Panc1 (cell line): ENCODE measurements around the gene COLEC11. TPM values are rescaled to one million over a fixed set of nuclear protein-coding genes. Genes with fewer than 3 reads are reported as not detected.
A peak's percentile ranks its signal among the peaks of the same experiment; 100 is the strongest.

Experiments
- ATAC-seq: fragments of 200-7000 bp; cut with Tn5 transposase; 2 replicates; pipeline ENCODE4 v1.9.1; 2020; ENCODE audit warnings: mild to moderate bottlenecking, moderate library complexity
- BruUV-seq: library from RNA; stranded (reverse); fragments of 400-500 nt; replicated peaks from 2 replicates; lab custom pipeline; 2021; lab: Mats Ljungman, UMichigan
- CTCF ChIA-PET: fragments of 300-600 bp; sonication (Branson Sonifier 250); formaldehyde crosslinking; loops from one replicate; lab custom pipeline; 2022; ENCODE audit warnings: antibody characterized with exemption; lab: Charles Lee
- POLR2A ChIA-PET: fragments of 300-600 bp; sonication (Branson Sonifier 250); formaldehyde crosslinking; loops from one replicate; lab custom pipeline; 2022; ENCODE audit warnings: antibody characterized with exemption; lab: Charles Lee
- DNase-seq: peaks from one replicate; pipeline ENCODE4 v3.0.0-alpha.2; 2010; ENCODE audit warnings: low read depth, low spot score
- H3K27ac ChIP-seq: 2 replicates; pipeline ENCODE4 v1.5.1; 2011; ENCODE audit warnings: mild to moderate bottlenecking, low read length, inconsistent platforms
- H3K27me3 ChIP-seq: fragments of 200-500 bp; sonication (Bioruptor generic); 2 replicates; pipeline ENCODE4 v1.6.0; 2014; ENCODE audit warnings: low read length, inconsistent platforms; ENCODE audit not compliant: control insufficient read depth, insufficient read depth
- H3K36me3 ChIP-seq: fragments of 200-500 bp; sonication (Bioruptor generic); 2 replicates; pipeline ENCODE4 v1.5.1; 2014; ENCODE audit warnings: inconsistent platforms, mild to moderate bottlenecking, low read length, moderate library complexity; ENCODE audit not compliant: control insufficient read depth, insufficient read depth
- H3K4me1 ChIP-seq: 2 replicates; pipeline ENCODE4 v1.5.1; 2011; ENCODE audit warnings: inconsistent platforms, mild to moderate bottlenecking, low read length, moderate library complexity; ENCODE audit not compliant: control insufficient read depth, insufficient read depth
- H3K4me3 ChIP-seq, 2 experiments: 2 replicates each; pipeline ENCODE4 v1.5.1; 2011 to 2012; ENCODE audit warnings: low read depth in 2 of 2, low read length in 2 of 2, mild to moderate bottlenecking in 2 of 2, inconsistent platforms in 1 of 2, moderate library complexity in 1 of 2
- H3K9me3 ChIP-seq: fragments of 200-500 bp; sonication (Bioruptor generic); 2 replicates; pipeline ENCODE4 v1.5.1; 2014; ENCODE audit warnings: low read depth, mild to moderate bottlenecking, inconsistent platforms, low read length, moderate library complexity; ENCODE audit not compliant: control insufficient read depth, insufficient read depth
- POLR2AphosphoS5 ChIP-seq: IDR thresholded peaks from 2 replicates; pipeline ENCODE4 v1.6.1; 2012; ENCODE audit warnings: mild to moderate bottlenecking, low read depth, low read length, moderate library complexity
- SIN3A ChIP-seq: IDR thresholded peaks from 2 replicates; pipeline ENCODE4 v1.6.1; 2012; ENCODE audit warnings: low read depth, mild to moderate bottlenecking, low read length, moderate library complexity, borderline replicate concordance; ENCODE audit not compliant: insufficient read depth
- TCF7L2 ChIP-seq: IDR thresholded peaks from 2 replicates; pipeline ENCODE4 v1.6.1; 2011; ENCODE audit warnings: mild to moderate bottlenecking, low read depth, low read length, inconsistent platforms
- in situ Hi-C: cut with HindIII; loops from 2 replicates; pipeline ENCODE4 v1.10.0; 2016; ENCODE audit warnings: low sequenced_read_pairs, low pct_unique_long_range_greater_than_20kb
- intact Hi-C: fragments of 100-400 bp; cut with micrococcal nuclease; formaldehyde crosslinking; loops from one replicate; pipeline ENCODE4 v1.10.0; 2022; ENCODE audit not compliant: unreplicated experiment
- total RNA-seq: library from RNA; stranded (reverse); gene quantifications from one replicate; pipeline ENCODE4 v1.2.1, GENCODE V29; 2021; ENCODE audit not compliant: unreplicated experiment
- TF ChIP-seq, protein P1 (sequence below): fragments of 450-650 bp; IDR thresholded peaks from 2 replicates; pipeline ENCODE4 v1.5.1; 2017; ENCODE audit warnings: mild to moderate bottlenecking
- TF ChIP-seq, protein P2 (sequence below), 2 experiments: IDR thresholded peaks; 2 replicates each; pipeline ENCODE4 v1.6.1; 2011 to 2012; ENCODE audit warnings: low read depth in 2 of 2, control low read depth in 1 of 2, low read length in 1 of 2, mild to moderate bottlenecking in 1 of 2, moderate library complexity in 1 of 2; ENCODE audit not compliant: insufficient read depth in 1 of 2

COLEC11 gene
- total RNA-seq, 1 experiment from 2014 or later, result 0.31 TPM

GRCh38 chr2:3586220-3586619 lies 8.7 kb upstream of the COLEC11 start:
- POLR2A ChIA-PET, result interaction anchor here (0.6 kb wide), 1 partner anchor 28 kb away, joined by 4 read pairs; no protein-coding TSS in a partner anchor
- Histone ChIP-seq H3K9me3 (no peaks in the 10 kb centered on the region), H3K36me3 (peaks cover 18% of the 10 kb centered on the region), H3K27ac (no peak overlapping the region), H3K4me1 (peaks cover 6% of the 10 kb centered on the region; the same call in 1 of the 2 replicates), H3K27me3 (no peaks in the 10 kb centered on the region), H3K4me3 (no peak overlapping the region)
- TF ChIP-seq TCF7L2 (no peak), POLR2AphosphoS5 (no peak), SIN3A (no peak)
- TF ChIP-seq, protein P1, sequence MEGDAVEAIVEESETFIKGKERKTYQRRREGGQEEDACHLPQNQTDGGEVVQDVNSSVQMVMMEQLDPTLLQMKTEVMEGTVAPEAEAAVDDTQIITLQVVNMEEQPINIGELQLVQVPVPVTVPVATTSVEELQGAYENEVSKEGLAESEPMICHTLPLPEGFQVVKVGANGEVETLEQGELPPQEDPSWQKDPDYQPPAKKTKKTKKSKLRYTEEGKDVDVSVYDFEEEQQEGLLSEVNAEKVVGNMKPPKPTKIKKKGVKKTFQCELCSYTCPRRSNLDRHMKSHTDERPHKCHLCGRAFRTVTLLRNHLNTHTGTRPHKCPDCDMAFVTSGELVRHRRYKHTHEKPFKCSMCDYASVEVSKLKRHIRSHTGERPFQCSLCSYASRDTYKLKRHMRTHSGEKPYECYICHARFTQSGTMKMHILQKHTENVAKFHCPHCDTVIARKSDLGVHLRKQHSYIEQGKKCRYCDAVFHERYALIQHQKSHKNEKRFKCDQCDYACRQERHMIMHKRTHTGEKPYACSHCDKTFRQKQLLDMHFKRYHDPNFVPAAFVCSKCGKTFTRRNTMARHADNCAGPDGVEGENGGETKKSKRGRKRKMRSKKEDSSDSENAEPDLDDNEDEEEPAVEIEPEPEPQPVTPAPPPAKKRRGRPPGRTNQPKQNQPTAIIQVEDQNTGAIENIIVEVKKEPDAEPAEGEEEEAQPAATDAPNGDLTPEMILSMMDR, result no peak
- TF ChIP-seq, protein P2, sequence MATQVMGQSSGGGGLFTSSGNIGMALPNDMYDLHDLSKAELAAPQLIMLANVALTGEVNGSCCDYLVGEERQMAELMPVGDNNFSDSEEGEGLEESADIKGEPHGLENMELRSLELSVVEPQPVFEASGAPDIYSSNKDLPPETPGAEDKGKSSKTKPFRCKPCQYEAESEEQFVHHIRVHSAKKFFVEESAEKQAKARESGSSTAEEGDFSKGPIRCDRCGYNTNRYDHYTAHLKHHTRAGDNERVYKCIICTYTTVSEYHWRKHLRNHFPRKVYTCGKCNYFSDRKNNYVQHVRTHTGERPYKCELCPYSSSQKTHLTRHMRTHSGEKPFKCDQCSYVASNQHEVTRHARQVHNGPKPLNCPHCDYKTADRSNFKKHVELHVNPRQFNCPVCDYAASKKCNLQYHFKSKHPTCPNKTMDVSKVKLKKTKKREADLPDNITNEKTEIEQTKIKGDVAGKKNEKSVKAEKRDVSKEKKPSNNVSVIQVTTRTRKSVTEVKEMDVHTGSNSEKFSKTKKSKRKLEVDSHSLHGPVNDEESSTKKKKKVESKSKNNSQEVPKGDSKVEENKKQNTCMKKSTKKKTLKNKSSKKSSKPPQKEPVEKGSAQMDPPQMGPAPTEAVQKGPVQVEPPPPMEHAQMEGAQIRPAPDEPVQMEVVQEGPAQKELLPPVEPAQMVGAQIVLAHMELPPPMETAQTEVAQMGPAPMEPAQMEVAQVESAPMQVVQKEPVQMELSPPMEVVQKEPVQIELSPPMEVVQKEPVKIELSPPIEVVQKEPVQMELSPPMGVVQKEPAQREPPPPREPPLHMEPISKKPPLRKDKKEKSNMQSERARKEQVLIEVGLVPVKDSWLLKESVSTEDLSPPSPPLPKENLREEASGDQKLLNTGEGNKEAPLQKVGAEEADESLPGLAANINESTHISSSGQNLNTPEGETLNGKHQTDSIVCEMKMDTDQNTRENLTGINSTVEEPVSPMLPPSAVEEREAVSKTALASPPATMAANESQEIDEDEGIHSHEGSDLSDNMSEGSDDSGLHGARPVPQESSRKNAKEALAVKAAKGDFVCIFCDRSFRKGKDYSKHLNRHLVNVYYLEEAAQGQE (IDR thresholded peaks at IDR 0.05; ENCODE audit: insufficient read depth in 1 of 2, low read depth in 2 of 2, low read length in 1 of 2), result no peak
- ATAC-seq (no peak), DNase-seq (no peak)
- in situ Hi-C loops (no loop called here), intact Hi-C loops (no loop called here)
- CTCF ChIA-PET, result no interaction called here
- no TSS peak for BruUV-seq

DNA sequence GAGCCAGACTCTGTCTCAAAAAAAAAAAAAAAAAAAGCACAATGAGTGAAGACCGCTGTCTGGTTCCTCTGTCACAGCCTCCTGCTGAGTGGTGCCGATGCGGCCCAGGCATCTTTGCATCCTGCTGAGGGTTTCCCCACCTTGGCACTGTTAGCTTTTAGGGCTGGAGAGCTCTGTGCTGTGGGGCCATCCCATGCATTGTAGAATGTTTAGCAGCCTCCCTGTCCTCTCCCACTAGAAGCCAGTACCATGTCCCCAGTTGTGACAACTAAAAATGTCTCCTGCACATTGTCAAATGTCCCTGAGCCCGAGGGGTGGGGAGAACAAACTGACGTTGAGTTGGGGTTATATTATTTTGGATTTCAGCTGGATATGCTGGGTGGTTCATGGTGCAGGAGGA lies 7.9 kb upstream of the COLEC11 start:
- in situ Hi-C loops (no loop called here), intact Hi-C loops (no loop called here)
- peak; percentile 20; the same call in 1 of the 2 replicates for ATAC-seq
- H3K4me1 ChIP-seq, result peaks cover 6% of the 10 kb centered on the region; the same call in 1 of the 2 replicates
- ChIA-PET POLR2A (no interaction called here), CTCF (interaction anchor here (0.9 kb wide), 1 partner anchor 55 kb away, joined by 6 read pairs; no protein-coding TSS in a partner anchor)
- H3K27me3 ChIP-seq, result no peaks in the 10 kb centered on the region
- no peak overlapping the region for H3K4me3 ChIP-seq
- BruUV-seq, result no TSS peak
- DNase-seq, result no peak
- H3K27ac ChIP-seq, result no peak overlapping the region
- TF ChIP-seq, protein P2 (IDR thresholded peaks at IDR 0.05; ENCODE audit: insufficient read depth in 1 of 2, low read depth in 2 of 2, low read length in 1 of 2), result no peak
- no peak for TF ChIP-seq TCF7L2
- no peak for TF ChIP-seq POLR2AphosphoS5
- TF ChIP-seq, protein P1, result no peak
- TF ChIP-seq SIN3A, result no peak
- H3K9me3 ChIP-seq, result no peaks in the 10 kb centered on the region
- H3K36me3 ChIP-seq, result peaks cover 13% of the 10 kb centered on the region
